Lower leg skin (tissue), 4 donors: ENCODE results near the gene METAP1D. TPM values are rescaled to one million over a fixed set of nuclear protein-coding genes. Genes with fewer than 3 reads are reported as not detected.

ENCODE experiments used
- DNase-seq, 2 donors: peaks; one replicate each; pipeline ENCODE4 v3.0.0-alpha.2; 2019; ENCODE audit warnings: low spot score in 2 of 2
- H3K4me3 ChIP-seq: fragments of 200-600 bp; sonication (generic); 2 replicates; pipeline ENCODE4 v1.5.1; 2017; ENCODE audit warnings: mild to moderate bottlenecking, low read depth; ENCODE audit not compliant: poor library complexity, severe bottlenecking
- POLR2A ChIP-seq, 2 donors: fragments of 450-650 bp; IDR thresholded peaks; one replicate each; pipeline ENCODE4 v1.6.1; 2016 to 2017; ENCODE audit warnings: antibody characterized with exemption in 2 of 2, mild to moderate bottlenecking in 1 of 2, moderate library complexity in 1 of 2
- WGBS, 2 donors: methylation state at CpG; one replicate each; pipeline ENCODE4 v1.1.5; 2018; 5-methylcytosine and 5-hydroxymethylcytosine counted together
- intact Hi-C: fragments of 100-400 bp; cut with DNase I; formaldehyde crosslinking; loops from one replicate; pipeline ENCODE4 v1.15.0; 2023; ENCODE audit warnings: low total_unique reads
- total RNA-seq, 4 donors: library from RNA; depleted of rRNA; stranded (reverse); fragments of >200 nt; gene quantifications; one replicate each; pipeline ENCODE4 v1.1.0, GENCODE V29; 2016
- TF ChIP-seq, protein P1 (sequence below), 3 donors: fragments of 450-650 bp; IDR thresholded peaks; one replicate each; pipeline ENCODE4 v1.5.1; 2016; ENCODE audit warnings: antibody characterized with exemption in 3 of 3, mild to moderate bottlenecking in 3 of 3, moderate library complexity in 2 of 3

Gene METAP1D
- 1 to 10 TPM; 3.1 to 5.4 (median 4.5) TPM for total RNA-seq

DNA sequence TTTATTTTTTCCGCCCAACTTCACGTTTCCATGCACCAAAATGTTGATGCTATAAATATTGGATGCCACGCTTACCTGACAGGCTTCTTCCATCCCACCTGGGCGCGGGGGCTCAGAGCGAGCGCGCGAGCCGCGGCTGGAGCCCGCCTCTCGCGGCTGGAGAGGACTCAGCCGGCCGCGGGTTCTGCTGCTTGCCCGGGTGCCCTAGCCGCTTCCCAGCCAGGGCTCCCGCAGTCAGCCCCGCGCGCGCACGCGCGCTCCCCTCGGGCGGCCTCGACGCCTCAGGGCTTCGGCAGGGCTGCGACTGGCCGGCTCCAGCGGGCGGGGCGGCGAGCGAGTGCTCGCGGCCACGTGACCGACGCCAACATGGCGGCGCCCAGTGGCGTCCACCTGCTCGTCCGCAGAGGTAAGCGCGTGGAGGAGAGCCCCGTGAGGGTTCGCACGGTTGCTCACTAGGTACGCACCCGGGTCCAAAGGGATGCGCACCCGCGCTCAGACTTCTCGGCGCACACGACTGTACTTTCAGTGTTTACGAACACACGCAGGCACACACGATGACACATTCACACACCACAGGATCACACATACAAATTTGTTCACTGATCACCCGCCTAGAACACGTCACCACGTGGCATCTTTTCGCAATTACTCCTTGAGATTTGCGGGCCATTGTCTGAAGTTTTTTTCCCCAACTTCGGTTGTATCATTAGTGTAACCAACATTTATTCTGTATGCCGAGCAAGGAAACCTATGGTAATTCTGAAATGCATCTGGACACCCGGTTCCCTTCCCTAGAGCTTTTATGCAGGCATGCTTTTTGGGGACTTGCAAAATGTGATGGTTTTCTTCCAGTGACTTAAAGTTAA is at the start of gene METAP1D:
METAP1D (plus strand) TSS at position 350 of the 866 bp plus-strand sequence; CDS start at position 367, 17 bp downstream.
- no peak for TF ChIP-seq POLR2A (IDR thresholded peaks at IDR 0.05)
- TF ChIP-seq, protein P1, sequence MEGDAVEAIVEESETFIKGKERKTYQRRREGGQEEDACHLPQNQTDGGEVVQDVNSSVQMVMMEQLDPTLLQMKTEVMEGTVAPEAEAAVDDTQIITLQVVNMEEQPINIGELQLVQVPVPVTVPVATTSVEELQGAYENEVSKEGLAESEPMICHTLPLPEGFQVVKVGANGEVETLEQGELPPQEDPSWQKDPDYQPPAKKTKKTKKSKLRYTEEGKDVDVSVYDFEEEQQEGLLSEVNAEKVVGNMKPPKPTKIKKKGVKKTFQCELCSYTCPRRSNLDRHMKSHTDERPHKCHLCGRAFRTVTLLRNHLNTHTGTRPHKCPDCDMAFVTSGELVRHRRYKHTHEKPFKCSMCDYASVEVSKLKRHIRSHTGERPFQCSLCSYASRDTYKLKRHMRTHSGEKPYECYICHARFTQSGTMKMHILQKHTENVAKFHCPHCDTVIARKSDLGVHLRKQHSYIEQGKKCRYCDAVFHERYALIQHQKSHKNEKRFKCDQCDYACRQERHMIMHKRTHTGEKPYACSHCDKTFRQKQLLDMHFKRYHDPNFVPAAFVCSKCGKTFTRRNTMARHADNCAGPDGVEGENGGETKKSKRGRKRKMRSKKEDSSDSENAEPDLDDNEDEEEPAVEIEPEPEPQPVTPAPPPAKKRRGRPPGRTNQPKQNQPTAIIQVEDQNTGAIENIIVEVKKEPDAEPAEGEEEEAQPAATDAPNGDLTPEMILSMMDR (IDR thresholded peaks at IDR 0.05) = no peak
- intact Hi-C loops = no loop called here
- WGBS, 2 donors = 1% methylated on average over 31 to 35 of the region's 73 CpGs
- peak within 1 kb of the TSS; percentile 48 for H3K4me3 ChIP-seq
- DNase-seq = peak; percentile 55 to 94

- H3K4me3 ChIP-seq = no peak overlapping the region
- intact Hi-C loops = no loop called here
- DNase-seq = no peak
- TF ChIP-seq, protein P1 (IDR thresholded peaks at IDR 0.05) = no peak
- no peak for TF ChIP-seq POLR2A (IDR thresholded peaks at IDR 0.05)
Observed at GRCh38 chr2:171952276-171952675, 47.5 kb upstream of the METAP1D start.

- intact Hi-C loops = no loop called here
- WGBS, 2 donors = 93 to 96% methylated on average over 3 of the region's 3 CpGs
- H3K4me3 ChIP-seq = no peak overlapping the region
- DNase-seq = no peak
- TF ChIP-seq, protein P1 (IDR thresholded peaks at IDR 0.05) = no peak
- no peak for TF ChIP-seq POLR2A (IDR thresholded peaks at IDR 0.05)
Observed at GRCh38 chr2:171952748-171953147, 47.0 kb upstream of the METAP1D start.

GRCh38 chr2:171956135-171956825 is 43.5 kb upstream of the METAP1D start:
- intact Hi-C loops = no loop called here
- no peak for DNase-seq
- TF ChIP-seq POLR2A (IDR thresholded peaks at IDR 0.05) = no peak
- TF ChIP-seq, protein P1 (IDR thresholded peaks at IDR 0.05) = no peak
- 92 to 98% methylated on average over 7 of the region's 7 CpGs for WGBS, 2 donors
- H3K4me3 ChIP-seq = no peak overlapping the region

DNA sequence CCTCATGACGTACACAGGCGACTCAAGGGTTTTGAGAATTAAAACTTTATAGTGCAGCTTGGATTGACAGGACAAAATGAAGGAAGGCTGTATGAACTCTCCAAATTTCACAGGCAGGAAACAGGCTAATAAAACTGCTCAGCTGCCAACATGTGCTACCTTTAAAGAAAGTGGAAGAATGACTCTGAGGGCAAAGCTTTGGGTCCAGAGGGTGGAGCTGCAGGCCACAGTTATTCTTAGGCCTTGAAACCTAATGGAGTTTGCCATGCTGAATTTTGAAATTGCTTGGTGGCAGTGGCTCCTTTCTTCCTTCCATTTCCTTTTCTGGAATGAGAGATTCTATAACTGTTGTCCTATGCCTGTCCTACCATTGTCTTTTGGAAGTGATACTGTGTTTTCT is 42.7 kb upstream of the METAP1D start:
- intact Hi-C loops = no loop called here
- TF ChIP-seq, protein P1 (IDR thresholded peaks at IDR 0.05) = no peak
- TF ChIP-seq POLR2A (IDR thresholded peaks at IDR 0.05) = no peak
- DNase-seq = no peak
- WGBS, 2 donors = 93 to 95% methylated on average over 2 of the region's 2 CpGs
- H3K4me3 ChIP-seq = no peak overlapping the region
